ENCODE data around the gene CKAP2L.

DNA sequence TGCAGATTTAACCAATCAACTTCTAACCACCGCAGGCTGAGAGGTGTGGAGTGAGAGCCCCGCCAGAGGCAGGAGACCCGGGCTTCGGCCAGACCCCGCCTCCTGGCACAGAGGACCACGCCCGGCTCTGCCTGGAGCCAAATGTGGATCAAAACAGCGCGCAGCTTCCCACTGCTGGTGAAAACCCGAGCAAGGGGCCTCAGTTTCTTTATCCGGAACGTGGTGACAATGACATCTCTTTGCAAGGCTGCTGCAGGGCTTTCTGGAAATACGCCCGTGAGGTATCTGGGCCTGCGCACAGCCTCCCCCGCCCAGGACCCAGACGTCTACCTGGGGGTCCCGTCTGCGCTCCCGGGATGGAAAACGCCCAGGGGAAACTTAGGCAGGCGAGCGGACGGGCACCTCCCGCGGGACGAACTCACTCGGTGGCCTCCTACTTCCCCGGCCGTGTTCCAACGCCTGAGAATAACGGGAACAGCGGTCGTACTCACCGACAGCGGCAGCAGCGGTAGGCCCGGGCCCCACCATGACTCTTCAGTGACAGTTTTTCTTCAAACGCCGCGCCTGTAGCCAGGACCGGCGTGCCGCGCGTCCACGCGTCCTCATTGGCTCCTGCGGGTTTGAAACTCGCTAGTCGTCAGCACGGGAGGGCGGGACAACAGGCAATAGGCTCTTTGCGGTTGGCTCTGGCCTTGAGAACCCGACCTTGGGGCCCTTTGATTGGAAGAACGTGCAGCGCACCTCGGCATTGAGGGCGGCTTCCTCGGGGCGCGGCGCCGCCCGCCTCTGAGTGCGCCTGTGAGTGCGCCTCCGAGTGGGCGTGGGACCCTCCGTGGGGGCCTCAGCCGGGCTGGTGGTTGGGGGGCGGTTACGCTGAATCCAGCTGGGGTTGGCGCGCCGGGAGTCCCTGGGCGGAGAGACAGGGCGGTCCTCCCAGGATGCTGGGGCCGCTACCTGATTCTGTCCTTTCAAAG, at the start of gene CKAP2L:
- no peak for TF ChIP-seq CTCF (IDR thresholded peaks at IDR 0.05; ENCODE audit: low read depth, low read length)
- no peak for TF ChIP-seq EZH2phosphoT487 (IDR thresholded peaks at IDR 0.05; ENCODE audit: low read depth)

Measured in OCI-LY3 (cell line).